NCI-H82 treated with DMSO at 0.1 percent for 48 hours (cell line): ENCODE results near the gene GRID2.

Experiments
- DNase-seq: peaks from one replicate; lab custom pipeline; 2025; ENCODE audit not compliant: unreplicated experiment; lab: John Stamatoyannopoulos, UW

The GRID2 gene

GRCh38 chr4:93053140-93053539 is 749.4 kb downstream of the GRID2 start:
- no peak for DNase-seq

- no peak for DNase-seq
These were observed 758.1 kb downstream of the GRID2 start for GRCh38 chr4:93061826-93062225.

- no peak for DNase-seq
These were observed 759.6 kb downstream of the GRID2 start for GRCh38 chr4:93063325-93063724.

DNA sequence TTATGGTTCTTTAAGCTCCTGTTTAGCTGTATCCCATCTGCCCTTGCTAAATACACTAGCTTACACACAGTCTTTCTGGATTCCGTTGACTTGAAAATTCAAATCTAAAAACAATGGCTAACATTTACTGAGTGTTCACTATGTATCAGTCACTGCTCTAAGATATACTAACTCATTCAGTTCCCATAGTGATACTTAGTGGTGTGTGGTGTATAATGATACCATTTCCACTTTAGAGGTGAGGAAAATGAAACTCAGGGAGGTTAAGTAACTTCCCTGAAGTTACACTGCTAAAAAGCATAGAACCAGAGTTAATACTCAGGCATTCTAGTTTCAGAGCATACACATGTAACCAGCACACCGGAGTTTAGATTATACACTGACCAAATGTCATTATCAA is 762.0 kb downstream of the GRID2 start:
- DNase-seq = no peak

- no peak for DNase-seq
These were observed 763.0 kb downstream of the GRID2 start for GRCh38 chr4:93066749-93067148.

DNA sequence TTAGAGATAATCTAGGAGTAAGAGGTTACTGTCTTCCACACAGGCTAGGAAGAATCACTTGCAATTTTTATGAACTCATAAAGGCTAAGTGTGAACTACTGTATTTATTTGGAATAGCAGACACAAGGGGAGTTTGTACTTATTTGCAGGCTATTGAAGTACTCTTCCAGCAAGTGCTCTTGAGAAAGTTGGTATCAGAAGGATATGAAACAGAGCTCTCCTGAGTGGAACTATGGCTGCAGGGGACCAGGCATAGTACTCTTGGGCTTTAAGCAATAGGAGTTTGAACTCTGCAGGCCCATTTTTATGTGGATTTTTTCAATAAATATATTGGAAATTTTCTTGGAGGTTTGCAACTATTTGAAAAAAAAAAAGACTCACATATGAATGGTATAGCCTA is 768.5 kb downstream of the GRID2 start:
- DNase-seq = no peak

GRCh38 chr4:93080316-93080715 is 776.5 kb downstream of the GRID2 start:
- DNase-seq = no peak

DNA sequence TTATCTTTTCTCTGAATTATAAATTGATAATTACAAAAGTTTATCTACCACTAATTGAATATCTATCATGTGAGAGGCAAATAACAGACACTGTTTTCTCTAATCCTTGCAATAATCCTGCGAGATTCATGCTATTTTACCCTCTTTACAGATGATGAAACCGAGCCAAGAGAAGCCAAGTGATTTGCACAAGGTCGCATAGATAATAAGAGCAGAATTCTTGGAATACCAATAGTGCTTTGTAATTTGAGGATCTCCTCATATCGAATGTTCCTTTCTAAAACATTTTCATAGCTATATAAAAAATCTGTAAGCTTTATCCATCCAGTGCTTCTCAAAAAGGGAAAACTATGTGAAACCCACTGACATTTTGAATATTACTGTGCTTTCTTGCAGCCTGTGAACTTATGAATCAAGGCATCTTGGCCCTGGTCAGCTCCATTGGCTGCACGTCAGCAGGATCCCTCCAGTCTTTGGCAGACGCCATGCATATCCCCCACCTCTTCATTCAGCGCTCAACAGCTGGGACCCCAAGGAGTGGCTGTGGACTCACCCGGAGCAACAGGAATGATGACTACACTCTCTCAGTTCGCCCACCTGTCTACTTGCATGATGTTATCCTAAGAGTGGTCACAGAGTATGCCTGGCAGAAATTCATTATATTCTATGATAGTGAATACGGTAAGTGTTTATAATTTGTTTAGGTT is 781.0 kb downstream of the GRID2 start:
- no peak for DNase-seq

- DNase-seq = no peak
These were observed 782.6 kb downstream of the GRID2 start for GRCh38 chr4:93086356-93086755.

DNA sequence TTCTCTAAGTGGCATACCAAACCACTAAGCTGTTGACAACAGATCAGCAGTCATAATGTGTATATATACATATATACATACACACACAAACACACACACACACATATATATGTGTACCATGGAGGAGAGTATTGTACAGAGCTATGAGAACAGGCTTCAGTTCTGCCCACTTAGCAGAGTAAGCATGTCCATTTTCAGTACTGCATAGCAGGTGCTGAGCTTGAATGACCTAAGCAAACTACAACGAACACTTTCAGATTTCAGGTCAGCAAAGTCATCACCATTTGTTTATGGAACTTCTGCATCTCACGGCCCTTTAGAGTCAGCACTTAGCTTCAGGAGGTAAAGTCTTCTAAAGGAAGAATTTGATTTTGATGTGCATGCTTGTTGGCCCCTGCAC is 789.0 kb downstream of the GRID2 start:
- no peak for DNase-seq

DNA sequence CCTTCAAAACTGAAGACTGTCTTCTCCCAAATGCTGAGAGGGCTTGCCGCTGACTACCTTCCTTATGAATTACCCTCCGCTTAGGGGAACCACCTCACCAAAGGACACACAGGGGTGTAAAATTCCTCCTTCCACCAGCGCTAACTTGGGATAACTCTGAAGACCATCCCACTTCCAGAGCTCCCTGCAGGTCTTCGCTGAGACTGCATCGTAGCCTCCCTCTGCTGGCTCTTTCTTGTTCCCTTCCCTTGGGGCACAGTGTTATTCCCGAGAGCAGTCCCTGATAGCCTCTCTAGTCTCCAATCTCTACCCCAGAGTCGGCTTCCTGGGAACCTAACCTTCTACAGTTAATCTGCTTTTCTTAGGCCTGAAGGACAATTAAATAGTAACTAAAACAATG is 799.3 kb downstream of the GRID2 start:
- no peak for DNase-seq

- DNase-seq = no peak
These were observed 812.9 kb downstream of the GRID2 start for GRCh38 chr4:93116624-93117023.

GRCh38 chr4:93127489-93127888 is 823.7 kb downstream of the GRID2 start:
- DNase-seq = no peak

DNA sequence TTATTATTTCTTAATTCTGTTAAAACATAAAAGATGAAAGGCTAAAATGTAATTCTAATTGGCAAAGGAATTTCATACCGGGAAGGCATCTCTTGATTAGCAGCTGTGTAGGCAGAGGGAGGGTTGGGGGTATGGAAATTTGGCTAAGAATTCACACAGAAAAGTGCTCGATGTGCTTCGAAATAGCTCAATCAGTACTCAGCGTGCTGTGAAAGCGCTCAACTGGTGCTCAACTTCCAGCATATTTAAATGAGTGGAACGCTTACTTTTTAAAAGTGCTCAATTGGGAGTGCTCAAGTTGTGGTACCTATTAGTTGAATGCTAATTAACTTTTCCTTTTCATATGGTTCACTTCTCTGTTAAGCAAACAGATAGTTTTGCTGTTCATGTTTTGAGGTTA is 828.9 kb downstream of the GRID2 start:
- DNase-seq = no peak

DNA sequence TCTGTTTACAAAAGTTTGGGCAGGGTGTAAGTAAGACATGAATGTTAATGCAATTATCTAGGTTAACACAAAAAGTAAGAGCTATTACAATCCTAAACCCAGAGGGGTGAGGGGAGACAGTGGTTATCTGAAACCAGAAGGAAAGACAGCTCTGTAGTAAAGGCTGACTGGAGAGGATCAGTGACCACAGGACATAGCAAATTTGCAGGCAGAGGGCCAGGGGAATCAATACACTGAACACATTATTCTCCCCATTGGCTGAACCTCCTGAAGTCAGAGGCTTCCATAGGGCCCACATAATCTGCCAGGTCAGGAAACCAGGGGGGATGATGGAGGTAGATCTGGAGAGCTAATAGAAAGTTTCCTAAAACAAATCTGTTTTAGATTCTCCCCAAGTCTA is 835.4 kb downstream of the GRID2 start:
- DNase-seq = peak; percentile 18

GRCh38 chr4:93143902-93144301 is 840.1 kb downstream of the GRID2 start:
- DNase-seq = no peak

- DNase-seq = no peak
These were observed 840.9 kb downstream of the GRID2 start for GRCh38 chr4:93144644-93145043.

GRCh38 chr4:93147524-93148212 is 843.9 kb downstream of the GRID2 start:
- peak; percentile 75 for DNase-seq

GRCh38 chr4:93152491-93152890 is 848.7 kb downstream of the GRID2 start:
- no peak for DNase-seq

- no peak for DNase-seq
These were observed 854.2 kb downstream of the GRID2 start for GRCh38 chr4:93157986-93158385.

GRCh38 chr4:93168053-93168452 is 864.3 kb downstream of the GRID2 start:
- DNase-seq = no peak

- DNase-seq = no peak
These were observed 866.2 kb downstream of the GRID2 start for GRCh38 chr4:93169966-93170365.

- DNase-seq = no peak
These were observed 870.8 kb downstream of the GRID2 start for GRCh38 chr4:93174598-93174997.
